IMR-90 (cell line): ENCODE measurements around the gene LHFPL3.

Experiments
- BHLHE40 ChIP-seq: fragments of 150-350 bp; IDR thresholded peaks from 2 replicates; pipeline ENCODE4 v1.6.1; 2016; ENCODE audit warnings: mild to moderate bottlenecking, low read depth, low read length
- CHD1 ChIP-seq: IDR thresholded peaks from 2 replicates; pipeline ENCODE4 v1.6.1; 2012; ENCODE audit warnings: low read depth, low read length, improper control_type of control experiment
- MAZ ChIP-seq: IDR thresholded peaks from 2 replicates; pipeline ENCODE4 v1.6.1; 2012; ENCODE audit warnings: low read depth, mild to moderate bottlenecking, low read length, improper control_type of control experiment, moderate library complexity, borderline replicate concordance
- POLR2A ChIP-seq: IDR thresholded peaks from 2 replicates; pipeline ENCODE4 v1.6.1; 2012; ENCODE audit warnings: mild to moderate bottlenecking, low read depth, low read length
- RAD21 ChIP-seq: IDR thresholded peaks from 2 replicates; pipeline ENCODE4 v1.6.1; 2012; ENCODE audit warnings: low read length, improper control_type of control experiment
- RCOR1 ChIP-seq: IDR thresholded peaks from 2 replicates; pipeline ENCODE4 v1.6.1; 2012; ENCODE audit warnings: mild to moderate bottlenecking, low read length, improper control_type of control experiment; ENCODE audit not compliant: insufficient replicate concordance
- RFX5 ChIP-seq: IDR thresholded peaks from 2 replicates; pipeline ENCODE4 v1.8.0; 2012; ENCODE audit warnings: low read depth, mild to moderate bottlenecking, low read length, moderate library complexity
- SMC3 ChIP-seq: fragments of 150-350 bp; IDR thresholded peaks from 2 replicates; pipeline ENCODE4 v1.6.1; 2016; ENCODE audit warnings: low read depth, mild to moderate bottlenecking, antibody characterized with exemption, low read length, moderate library complexity
- TF ChIP-seq, protein P1 (sequence below): fragments of 150-350 bp; IDR thresholded peaks from 2 replicates; pipeline ENCODE4 v1.6.1; 2017; ENCODE audit warnings: mild to moderate bottlenecking, antibody characterized with exemption, low read length, low read depth
- TF ChIP-seq, protein P2 (sequence below): conservative IDR thresholded peaks from 2 replicates; pipeline ENCODE4 v1.5.1; 2012; ENCODE audit warnings: mild to moderate bottlenecking, low read depth, low read length, improper control_type of control experiment
- TF ChIP-seq, protein P3 (sequence below): fragments of 150-350 bp; IDR thresholded peaks from 2 replicates; pipeline ENCODE4 v1.6.1; 2016; ENCODE audit warnings: low read depth, mild to moderate bottlenecking, low read length, moderate library complexity, borderline replicate concordance

DNA sequence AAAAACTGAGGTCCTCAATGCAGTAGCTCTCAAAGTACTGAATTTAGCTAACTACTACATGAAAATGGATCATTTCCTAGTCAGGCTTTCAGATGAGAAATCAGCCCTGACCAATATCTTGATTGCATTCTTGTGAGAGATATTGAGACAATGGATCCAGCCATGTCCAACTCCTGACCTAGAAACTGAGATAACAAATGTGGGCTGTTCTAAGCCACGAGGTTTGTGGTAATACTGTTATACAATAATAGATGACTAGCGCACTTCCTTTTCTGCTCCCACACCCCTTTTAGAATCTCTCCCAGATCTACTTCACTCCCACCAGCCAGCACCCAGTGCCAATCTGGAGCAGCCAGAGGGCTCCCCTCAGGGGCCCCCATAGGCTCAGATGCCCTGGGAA lies 476.3 kb downstream of the LHFPL3 start:
- TF ChIP-seq, protein P1, sequence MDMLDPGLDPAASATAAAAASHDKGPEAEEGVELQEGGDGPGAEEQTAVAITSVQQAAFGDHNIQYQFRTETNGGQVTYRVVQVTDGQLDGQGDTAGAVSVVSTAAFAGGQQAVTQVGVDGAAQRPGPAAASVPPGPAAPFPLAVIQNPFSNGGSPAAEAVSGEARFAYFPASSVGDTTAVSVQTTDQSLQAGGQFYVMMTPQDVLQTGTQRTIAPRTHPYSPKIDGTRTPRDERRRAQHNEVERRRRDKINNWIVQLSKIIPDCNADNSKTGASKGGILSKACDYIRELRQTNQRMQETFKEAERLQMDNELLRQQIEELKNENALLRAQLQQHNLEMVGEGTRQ, result no peak
- no peak for TF ChIP-seq POLR2A
- TF ChIP-seq, protein P2, sequence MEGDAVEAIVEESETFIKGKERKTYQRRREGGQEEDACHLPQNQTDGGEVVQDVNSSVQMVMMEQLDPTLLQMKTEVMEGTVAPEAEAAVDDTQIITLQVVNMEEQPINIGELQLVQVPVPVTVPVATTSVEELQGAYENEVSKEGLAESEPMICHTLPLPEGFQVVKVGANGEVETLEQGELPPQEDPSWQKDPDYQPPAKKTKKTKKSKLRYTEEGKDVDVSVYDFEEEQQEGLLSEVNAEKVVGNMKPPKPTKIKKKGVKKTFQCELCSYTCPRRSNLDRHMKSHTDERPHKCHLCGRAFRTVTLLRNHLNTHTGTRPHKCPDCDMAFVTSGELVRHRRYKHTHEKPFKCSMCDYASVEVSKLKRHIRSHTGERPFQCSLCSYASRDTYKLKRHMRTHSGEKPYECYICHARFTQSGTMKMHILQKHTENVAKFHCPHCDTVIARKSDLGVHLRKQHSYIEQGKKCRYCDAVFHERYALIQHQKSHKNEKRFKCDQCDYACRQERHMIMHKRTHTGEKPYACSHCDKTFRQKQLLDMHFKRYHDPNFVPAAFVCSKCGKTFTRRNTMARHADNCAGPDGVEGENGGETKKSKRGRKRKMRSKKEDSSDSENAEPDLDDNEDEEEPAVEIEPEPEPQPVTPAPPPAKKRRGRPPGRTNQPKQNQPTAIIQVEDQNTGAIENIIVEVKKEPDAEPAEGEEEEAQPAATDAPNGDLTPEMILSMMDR, result no peak
- no peak for TF ChIP-seq SMC3
- TF ChIP-seq RAD21, result no peak
- no peak for TF ChIP-seq BHLHE40
- TF ChIP-seq RFX5, result no peak
- TF ChIP-seq MAZ, result no peak
- no peak for TF ChIP-seq CHD1
- TF ChIP-seq, protein P3, sequence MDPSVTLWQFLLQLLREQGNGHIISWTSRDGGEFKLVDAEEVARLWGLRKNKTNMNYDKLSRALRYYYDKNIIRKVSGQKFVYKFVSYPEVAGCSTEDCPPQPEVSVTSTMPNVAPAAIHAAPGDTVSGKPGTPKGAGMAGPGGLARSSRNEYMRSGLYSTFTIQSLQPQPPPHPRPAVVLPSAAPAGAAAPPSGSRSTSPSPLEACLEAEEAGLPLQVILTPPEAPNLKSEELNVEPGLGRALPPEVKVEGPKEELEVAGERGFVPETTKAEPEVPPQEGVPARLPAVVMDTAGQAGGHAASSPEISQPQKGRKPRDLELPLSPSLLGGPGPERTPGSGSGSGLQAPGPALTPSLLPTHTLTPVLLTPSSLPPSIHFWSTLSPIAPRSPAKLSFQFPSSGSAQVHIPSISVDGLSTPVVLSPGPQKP, result no peak
- no peak for TF ChIP-seq RCOR1
